D721Med (cell line): ENCODE results near the gene BMP6.

Source experiments
- DNase-seq: peaks from one replicate; pipeline ENCODE4 v3.0.0; 2011; ENCODE audit warnings: low spot score; ENCODE audit not compliant: insufficient read length
- FAIRE-seq: peaks from 2 replicates; lab custom pipeline; 2011; peaks lifted over from hg19 to GRCh38; lab: Jason Lieb, UNC
- CTCF ChIP-seq: IDR thresholded peaks from 2 replicates; pipeline ENCODE4 v1.5.1; 2012; ENCODE audit warnings: mild to moderate bottlenecking, control low read depth; ENCODE audit not compliant: insufficient read depth; ENCODE audit errors: missing control alignments

The BMP6 gene

DNA sequence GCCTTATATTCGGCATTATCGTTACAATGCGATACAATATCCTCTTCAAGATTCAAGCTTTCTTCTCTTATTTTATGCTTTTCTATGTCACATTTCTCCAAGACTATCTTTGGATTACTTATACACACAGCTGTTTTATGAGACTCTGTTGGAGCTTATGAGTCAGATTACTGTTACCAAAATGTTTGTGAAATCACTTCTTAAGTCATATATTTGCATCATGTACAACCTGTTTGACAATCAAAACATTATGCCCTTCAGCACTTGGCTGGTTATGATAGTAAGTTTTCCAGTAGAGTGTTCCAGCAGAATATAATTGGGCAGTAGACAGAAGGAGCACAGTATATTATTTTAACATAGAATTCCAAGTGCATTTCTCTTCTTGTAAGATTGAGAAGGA is 35.2 kb downstream of the BMP6 start:
- DNase-seq (no peak), FAIRE-seq (no peak)
- no peak for TF ChIP-seq CTCF

DNA sequence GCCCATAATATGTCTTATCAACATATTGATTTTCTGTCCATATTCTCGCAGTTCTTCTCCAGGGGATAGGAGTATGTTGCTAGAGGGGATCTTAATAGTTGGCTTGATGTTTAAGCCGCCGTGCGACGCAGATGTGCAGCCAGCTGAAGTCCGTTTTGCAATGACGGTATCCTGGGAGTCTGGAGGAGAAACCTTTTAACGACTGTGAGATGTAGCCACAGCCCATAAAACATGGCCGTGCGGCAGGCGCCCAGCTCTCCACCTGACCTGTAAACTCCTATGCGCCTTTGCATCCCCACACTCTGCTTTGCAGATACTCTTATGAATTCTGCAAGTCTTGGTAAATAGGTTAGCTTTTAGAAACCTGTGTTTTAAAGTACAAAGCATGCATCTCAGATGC is 36.9 kb downstream of the BMP6 start:
- DNase-seq (no peak), FAIRE-seq (no peak)
- no peak for TF ChIP-seq CTCF

DNA sequence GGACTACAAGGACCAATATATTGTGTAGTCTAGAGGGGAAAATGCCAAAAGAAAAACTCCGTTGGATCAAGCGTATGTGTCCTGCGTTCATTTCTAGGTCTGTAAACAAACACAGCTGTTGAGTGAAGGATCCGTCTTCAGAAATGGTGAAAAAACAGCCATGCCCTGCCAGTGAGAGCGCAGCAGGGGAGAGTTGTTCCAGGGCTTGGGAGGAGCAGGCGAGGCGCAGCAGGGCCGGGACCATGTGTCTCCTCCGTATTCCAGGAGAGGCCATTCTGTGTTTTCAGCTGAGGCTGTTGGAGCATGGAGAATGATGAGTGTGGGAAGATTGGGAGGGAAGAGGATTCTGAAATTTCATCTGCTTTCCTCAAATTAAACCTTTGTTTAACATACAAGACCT is 38.0 kb downstream of the BMP6 start:
- DNase-seq (no peak), FAIRE-seq (no peak)
- TF ChIP-seq CTCF, result no peak

GRCh38 chr6:7765575-7766325 is 39.9 kb downstream of the BMP6 start:
- FAIRE-seq, result no peak
- TF ChIP-seq CTCF, result no peak
- DNase-seq, result no peak

GRCh38 chr6:7769702-7770101 is 43.8 kb downstream of the BMP6 start:
- no peak for TF ChIP-seq CTCF
- FAIRE-seq, result no peak

DNA sequence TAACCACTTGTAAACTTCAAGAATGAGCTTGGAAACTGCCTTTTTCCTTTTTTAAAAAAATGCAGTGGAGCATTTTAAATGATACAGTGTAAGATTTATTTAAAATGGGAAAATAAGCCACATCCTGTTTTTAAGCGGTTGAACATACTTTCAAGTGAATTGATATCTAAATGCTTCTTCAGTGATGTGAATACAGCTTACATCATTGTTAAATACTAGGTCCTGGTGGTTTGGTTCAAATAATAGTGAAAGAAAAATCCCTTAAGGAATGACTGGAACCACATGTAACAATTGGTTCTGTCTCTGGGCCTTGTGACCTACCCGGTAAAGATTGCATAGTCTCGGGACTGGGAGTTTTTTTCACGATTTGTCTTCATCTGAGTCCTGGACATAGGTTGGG is 44.2 kb downstream of the BMP6 start:
- DNase-seq, result no peak
- TF ChIP-seq CTCF, result no peak
- FAIRE-seq, result no peak

More at GRCh38 chr6:7769702-7770101, 43.8 kb downstream of the BMP6 start:
- DNase-seq, result no peak

DNA sequence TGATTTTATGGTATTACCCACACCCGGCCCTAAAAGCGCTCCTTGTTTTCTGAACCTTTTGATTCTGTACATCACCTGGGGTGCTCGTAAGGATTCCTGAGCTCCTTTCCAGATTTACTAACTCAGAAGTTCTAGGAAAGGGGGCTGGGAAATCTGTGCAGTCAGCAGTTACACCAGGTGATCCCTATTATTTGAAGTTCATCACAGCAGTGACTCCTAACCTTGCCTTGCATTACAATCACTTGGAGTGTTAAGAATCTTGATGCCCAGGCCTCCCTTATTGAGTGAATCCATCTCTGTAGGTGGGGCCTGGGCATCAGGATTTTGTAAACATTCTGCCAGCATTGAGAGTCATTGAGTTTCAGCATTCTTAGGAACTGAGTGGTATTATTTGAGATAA is 44.7 kb downstream of the BMP6 start:
- FAIRE-seq (no peak), DNase-seq (no peak)
- no peak for TF ChIP-seq CTCF
